ENCODE results near the gene C1orf74.
A peak's percentile ranks its signal among the peaks of the same experiment; 100 is the strongest.

C1orf74 gene

GRCh38 chr1:209790286-209791193, 6.2 kb upstream of the C1orf74 start:
- H3K27ac ChIP-seq (ENCODE audit: insufficient read depth, low read depth, low read length, poor library complexity, severe bottlenecking): no peak overlapping the region
- peaks cover 85% of the 10 kb centered on the region for H3K27me3 ChIP-seq (ENCODE audit: control insufficient read depth, insufficient read depth, low read length, poor library complexity, severe bottlenecking)
- no peaks in the 10 kb centered on the region for H3K9me3 ChIP-seq (ENCODE audit: control insufficient read depth, low read length)
- H3K4me3 ChIP-seq (ENCODE audit: insufficient read depth, low read depth, low read length): no peak overlapping the region
- no peaks in the 10 kb centered on the region for H3K4me1 ChIP-seq (ENCODE audit: control insufficient read depth, insufficient read depth, low read length)
- WGBS, 2 experiments: 87% methylated on average over 9 to 10 of the region's 10 CpGs
- no peaks in the 10 kb centered on the region for H3K36me3 ChIP-seq (ENCODE audit: control insufficient read depth, insufficient read depth, low read length)

GRCh38 chr1:209789245-209789644, 4.9 kb upstream of the C1orf74 start:
- H3K4me3 ChIP-seq (ENCODE audit: insufficient read depth, low read depth, low read length): no peak overlapping the region
- WGBS, 2 experiments: 82 to 87% methylated on average over 1 of the region's 1 CpG
- H3K36me3 ChIP-seq (ENCODE audit: control insufficient read depth, insufficient read depth, low read length): no peaks in the 10 kb centered on the region
- peaks cover 83% of the 10 kb centered on the region for H3K27me3 ChIP-seq (ENCODE audit: control insufficient read depth, insufficient read depth, low read length, poor library complexity, severe bottlenecking)
- H3K9me3 ChIP-seq (ENCODE audit: control insufficient read depth, low read length): no peaks in the 10 kb centered on the region
- H3K27ac ChIP-seq (ENCODE audit: insufficient read depth, low read depth, low read length, poor library complexity, severe bottlenecking): no peak overlapping the region
- H3K4me1 ChIP-seq (ENCODE audit: control insufficient read depth, insufficient read depth, low read length): no peaks in the 10 kb centered on the region

- Histone ChIP-seq H3K27me3 (ENCODE audit: control insufficient read depth, insufficient read depth, low read length, poor library complexity, severe bottlenecking) (peaks cover 74% of the 10 kb centered on the region), H3K4me3 (ENCODE audit: insufficient read depth, low read depth, low read length) (no peak overlapping the region), H3K4me1 (ENCODE audit: control insufficient read depth, insufficient read depth, low read length) (peaks cover 6% of the 10 kb centered on the region), H3K27ac (ENCODE audit: insufficient read depth, low read depth, low read length, poor library complexity, severe bottlenecking) (no peak overlapping the region), H3K9me3 (ENCODE audit: control insufficient read depth, low read length) (no peaks in the 10 kb centered on the region), H3K36me3 (ENCODE audit: control insufficient read depth, insufficient read depth, low read length) (no peaks in the 10 kb centered on the region)
- 55 to 67% methylated on average over 1 of the region's 2 CpGs for WGBS, 2 experiments
Measured at GRCh38 chr1:209787551-209787950, 3.2 kb upstream of the C1orf74 start.

GRCh38 chr1:209786146-209786545, 1.8 kb upstream of the C1orf74 start:
- WGBS, 2 experiments: 63 to 70% methylated on average over 4 of the region's 4 CpGs
- H3K9me3 ChIP-seq (ENCODE audit: control insufficient read depth, low read length): no peaks in the 10 kb centered on the region
- H3K4me3 ChIP-seq (ENCODE audit: insufficient read depth, low read depth, low read length): no peak overlapping the region
- peaks cover 6% of the 10 kb centered on the region for H3K4me1 ChIP-seq (ENCODE audit: control insufficient read depth, insufficient read depth, low read length)
- no peaks in the 10 kb centered on the region for H3K36me3 ChIP-seq (ENCODE audit: control insufficient read depth, insufficient read depth, low read length)
- H3K27ac ChIP-seq (ENCODE audit: insufficient read depth, low read depth, low read length, poor library complexity, severe bottlenecking): no peak overlapping the region
- H3K27me3 ChIP-seq (ENCODE audit: control insufficient read depth, insufficient read depth, low read length, poor library complexity, severe bottlenecking): peaks cover 59% of the 10 kb centered on the region

- H3K27me3 ChIP-seq (ENCODE audit: control insufficient read depth, insufficient read depth, low read length, poor library complexity, severe bottlenecking): peaks cover 54% of the 10 kb centered on the region
- WGBS, 2 experiments: 90 to 96% methylated on average over 4 of the region's 4 CpGs
- H3K4me1 ChIP-seq (ENCODE audit: control insufficient read depth, insufficient read depth, low read length): peaks cover 6% of the 10 kb centered on the region
- no peaks in the 10 kb centered on the region for H3K9me3 ChIP-seq (ENCODE audit: control insufficient read depth, low read length)
- no peak overlapping the region for H3K4me3 ChIP-seq (ENCODE audit: insufficient read depth, low read depth, low read length)
- no peaks in the 10 kb centered on the region for H3K36me3 ChIP-seq (ENCODE audit: control insufficient read depth, insufficient read depth, low read length)
- H3K27ac ChIP-seq (ENCODE audit: insufficient read depth, low read depth, low read length, poor library complexity, severe bottlenecking): no peak overlapping the region
Measured at GRCh38 chr1:209785592-209785991, 1.2 kb upstream of the C1orf74 start.

GRCh38 chr1:209783386-209783785, 973 bp downstream of the C1orf74 start:
- Histone ChIP-seq H3K4me3 (ENCODE audit: insufficient read depth, low read depth, low read length) (peak overlapping the region; percentile 55), H3K9me3 (ENCODE audit: control insufficient read depth, low read length) (no peaks in the 10 kb centered on the region), H3K27me3 (ENCODE audit: control insufficient read depth, insufficient read depth, low read length, poor library complexity, severe bottlenecking) (peaks cover 32% of the 10 kb centered on the region), H3K36me3 (ENCODE audit: control insufficient read depth, insufficient read depth, low read length) (no peaks in the 10 kb centered on the region), H3K4me1 (ENCODE audit: control insufficient read depth, insufficient read depth, low read length) (peaks cover 6% of the 10 kb centered on the region), H3K27ac (ENCODE audit: insufficient read depth, low read depth, low read length, poor library complexity, severe bottlenecking) (no peak overlapping the region)
- WGBS, 2 experiments: 88 to 94% methylated on average over 6 of the region's 6 CpGs

GRCh38 chr1:209780268-209780667, 4.1 kb downstream of the C1orf74 start:
- H3K27me3 ChIP-seq (ENCODE audit: control insufficient read depth, insufficient read depth, low read length, poor library complexity, severe bottlenecking): peaks cover under 1% of the 10 kb centered on the region
- H3K9me3 ChIP-seq (ENCODE audit: control insufficient read depth, low read length): no peaks in the 10 kb centered on the region
- H3K36me3 ChIP-seq (ENCODE audit: control insufficient read depth, insufficient read depth, low read length): no peaks in the 10 kb centered on the region
- peaks cover 6% of the 10 kb centered on the region for H3K4me1 ChIP-seq (ENCODE audit: control insufficient read depth, insufficient read depth, low read length)
- H3K27ac ChIP-seq (ENCODE audit: insufficient read depth, low read depth, low read length, poor library complexity, severe bottlenecking): no peak overlapping the region
- 77% methylated on average over 4 of the region's 4 CpGs for WGBS, 2 experiments
- no peak overlapping the region for H3K4me3 ChIP-seq (ENCODE audit: insufficient read depth, low read depth, low read length)

- Histone ChIP-seq H3K36me3 (ENCODE audit: control insufficient read depth, insufficient read depth, low read length) (no peaks in the 10 kb centered on the region), H3K9me3 (ENCODE audit: control insufficient read depth, low read length) (no peaks in the 10 kb centered on the region), H3K4me1 (ENCODE audit: control insufficient read depth, insufficient read depth, low read length) (no peaks in the 10 kb centered on the region), H3K27ac (ENCODE audit: insufficient read depth, low read depth, low read length, poor library complexity, severe bottlenecking) (no peak overlapping the region), H3K4me3 (ENCODE audit: insufficient read depth, low read depth, low read length) (no peak overlapping the region), H3K27me3 (ENCODE audit: control insufficient read depth, insufficient read depth, low read length, poor library complexity, severe bottlenecking) (no peaks in the 10 kb centered on the region)
- WGBS, 2 experiments: 90 to 100% methylated on average over 1 of the region's 1 CpG
Measured at GRCh38 chr1:209778102-209778501, 6.3 kb downstream of the C1orf74 start.

GRCh38 chr1:209777587-209777986, 6.8 kb downstream of the C1orf74 start:
- WGBS, 2 experiments: 91 to 97% methylated on average over 2 of the region's 2 CpGs
- H3K27me3 ChIP-seq (ENCODE audit: control insufficient read depth, insufficient read depth, low read length, poor library complexity, severe bottlenecking): no peaks in the 10 kb centered on the region
- no peak overlapping the region for H3K4me3 ChIP-seq (ENCODE audit: insufficient read depth, low read depth, low read length)
- no peaks in the 10 kb centered on the region for H3K9me3 ChIP-seq (ENCODE audit: control insufficient read depth, low read length)
- H3K4me1 ChIP-seq (ENCODE audit: control insufficient read depth, insufficient read depth, low read length): no peaks in the 10 kb centered on the region
- no peak overlapping the region for H3K27ac ChIP-seq (ENCODE audit: insufficient read depth, low read depth, low read length, poor library complexity, severe bottlenecking)
- H3K36me3 ChIP-seq (ENCODE audit: control insufficient read depth, insufficient read depth, low read length): no peaks in the 10 kb centered on the region

GRCh38 chr1:209775678-209776077, 8.7 kb downstream of the C1orf74 start:
- Histone ChIP-seq H3K4me1 (ENCODE audit: control insufficient read depth, insufficient read depth, low read length) (no peaks in the 10 kb centered on the region), H3K27ac (ENCODE audit: insufficient read depth, low read depth, low read length, poor library complexity, severe bottlenecking) (no peak overlapping the region), H3K4me3 (ENCODE audit: insufficient read depth, low read depth, low read length) (no peak overlapping the region), H3K9me3 (ENCODE audit: control insufficient read depth, low read length) (no peaks in the 10 kb centered on the region), H3K36me3 (ENCODE audit: control insufficient read depth, insufficient read depth, low read length) (no peaks in the 10 kb centered on the region), H3K27me3 (ENCODE audit: control insufficient read depth, insufficient read depth, low read length, poor library complexity, severe bottlenecking) (no peaks in the 10 kb centered on the region)
- WGBS, 2 experiments: 64 to 65% methylated on average over 2 of the region's 2 CpGs

Measured in ectodermal cell (in vitro differentiated cells).